Astrocyte (in vitro differentiated cells and primary cell): ENCODE results near the gene FMO5.

Experiments used
- CTCF ChIP-seq: IDR thresholded peaks from 2 replicates; pipeline ENCODE4 v1.5.1; 2011; ENCODE audit warnings: low read depth, mild to moderate bottlenecking, inconsistent platforms, low read length, moderate library complexity; ENCODE audit not compliant: insufficient read depth
- EZH2 ChIP-seq: IDR thresholded peaks from 2 replicates; pipeline ENCODE4 v1.6.1; 2012; ENCODE audit warnings: mild to moderate bottlenecking, low read length, inconsistent platforms; ENCODE audit not compliant: insufficient read depth

GRCh38 chr1:147208619-147209018 lies 16.5 kb downstream of the FMO5 start:
- TF ChIP-seq CTCF (no peak), EZH2 (no peak)
